Measurements from ENCODE around the gene NOTCH1.

NOTCH1 gene

GRCh38 chr9:136522314-136523237 is 23.3 kb downstream of the NOTCH1 start:
- Histone ChIP-seq H3K27me3 (ENCODE audit: insufficient read depth, low read length, poor library complexity) (no peaks in the 10 kb centered on the region), H3K79me1 (ENCODE audit: low read length) (peaks cover 2% of the 10 kb centered on the region), H3K4me3 (ENCODE audit: low read length) (no peak overlapping the region), H2BK15ac (replicated peaks; ENCODE audit: low read depth) (no peak overlapping the region), H3K27ac (ENCODE audit: low read depth, low read length) (no peak overlapping the region), H3K23ac (ENCODE audit: low read length) (no peak overlapping the region), H3K4me2 (ENCODE audit: low read length) (no peak overlapping the region), H3K4ac (ENCODE audit: low read depth, low read length) (no peak overlapping the region), H2AK5ac (ENCODE audit: low read length) (no peak overlapping the region), H3K36me3 (ENCODE audit: control insufficient read depth, insufficient read depth, low read length) (no peaks in the 10 kb centered on the region), H3K4me1 (ENCODE audit: control insufficient read depth, low read depth, low read length) (peaks cover 2% of the 10 kb centered on the region), H3K18ac (ENCODE audit: low read length) (no peak overlapping the region), H2BK120ac (ENCODE audit: low read depth, low read length) (no peak overlapping the region), H3K56ac (ENCODE audit: low read length) (no peak overlapping the region), H4K5ac (ENCODE audit: low read length) (no peak overlapping the region), H2BK5ac (ENCODE audit: low read length) (no peak overlapping the region), H3K79me2 (ENCODE audit: control insufficient read depth, insufficient read depth, low read length) (peaks cover 7% of the 10 kb centered on the region), H4K8ac (ENCODE audit: low read depth, low read length) (no peak overlapping the region), H3K9ac (ENCODE audit: low read length) (no peak overlapping the region)
- DNase-seq, result no peak
- WGBS (ENCODE audit: extremely low coverage, insufficient coverage, low lambda C conversion rate), result no CpG with 5 or more reads among the region's 59 CpGs

- no CpG with 5 or more reads among the region's 10 CpGs for WGBS (ENCODE audit: extremely low coverage, insufficient coverage, low lambda C conversion rate)
- Histone ChIP-seq H3K4me3 (ENCODE audit: low read length) (no peak overlapping the region), H3K27ac (ENCODE audit: low read depth, low read length) (no peak overlapping the region), H2BK15ac (replicated peaks; ENCODE audit: low read depth) (no peak overlapping the region), H2BK120ac (ENCODE audit: low read depth, low read length) (no peak overlapping the region), H3K4me2 (ENCODE audit: low read length) (no peak overlapping the region), H3K23ac (ENCODE audit: low read length) (no peak overlapping the region), H3K79me1 (ENCODE audit: low read length) (peaks cover 2% of the 10 kb centered on the region), H3K4me1 (ENCODE audit: control insufficient read depth, low read depth, low read length) (peaks cover 2% of the 10 kb centered on the region), H4K8ac (ENCODE audit: low read depth, low read length) (no peak overlapping the region), H3K79me2 (ENCODE audit: control insufficient read depth, insufficient read depth, low read length) (no peaks in the 10 kb centered on the region), H3K18ac (ENCODE audit: low read length) (no peak overlapping the region), H3K56ac (ENCODE audit: low read length) (no peak overlapping the region), H3K9ac (ENCODE audit: low read length) (no peak overlapping the region), H2BK5ac (ENCODE audit: low read length) (no peak overlapping the region), H3K4ac (ENCODE audit: low read depth, low read length) (no peak overlapping the region), H4K5ac (ENCODE audit: low read length) (no peak overlapping the region), H3K36me3 (ENCODE audit: control insufficient read depth, insufficient read depth, low read length) (no peaks in the 10 kb centered on the region), H3K27me3 (ENCODE audit: insufficient read depth, low read length, poor library complexity) (no peaks in the 10 kb centered on the region), H2AK5ac (ENCODE audit: low read length) (no peak overlapping the region)
- DNase-seq, result no peak
These were observed 24.3 kb downstream of the NOTCH1 start for GRCh38 chr9:136521537-136521936.

- no peak for DNase-seq
- Histone ChIP-seq H3K4ac (ENCODE audit: low read depth, low read length) (no peak overlapping the region), H3K27ac (ENCODE audit: low read depth, low read length) (no peak overlapping the region), H3K23ac (ENCODE audit: low read length) (no peak overlapping the region), H3K27me3 (ENCODE audit: insufficient read depth, low read length, poor library complexity) (no peaks in the 10 kb centered on the region), H3K56ac (ENCODE audit: low read length) (no peak overlapping the region), H2BK5ac (ENCODE audit: low read length) (no peak overlapping the region), H3K4me1 (ENCODE audit: control insufficient read depth, low read depth, low read length) (no peaks in the 10 kb centered on the region), H3K4me3 (ENCODE audit: low read length) (no peak overlapping the region), H3K36me3 (ENCODE audit: control insufficient read depth, insufficient read depth, low read length) (no peaks in the 10 kb centered on the region), H3K4me2 (ENCODE audit: low read length) (no peak overlapping the region), H2BK15ac (replicated peaks; ENCODE audit: low read depth) (no peak overlapping the region), H2BK120ac (ENCODE audit: low read depth, low read length) (no peak overlapping the region), H4K5ac (ENCODE audit: low read length) (no peak overlapping the region), H3K18ac (ENCODE audit: low read length) (no peak overlapping the region), H3K9ac (ENCODE audit: low read length) (no peak overlapping the region), H2AK5ac (ENCODE audit: low read length) (no peak overlapping the region), H4K8ac (ENCODE audit: low read depth, low read length) (no peak overlapping the region), H3K79me2 (ENCODE audit: control insufficient read depth, insufficient read depth, low read length) (no peaks in the 10 kb centered on the region), H3K79me1 (ENCODE audit: low read length) (peaks cover 2% of the 10 kb centered on the region)
- WGBS (ENCODE audit: extremely low coverage, insufficient coverage, low lambda C conversion rate), result no CpG with 5 or more reads among the region's 20 CpGs
These were observed 25.8 kb downstream of the NOTCH1 start for GRCh38 chr9:136520053-136520540.

GRCh38 chr9:136519263-136520052 is 26.4 kb downstream of the NOTCH1 start:
- H2BK120ac ChIP-seq (ENCODE audit: low read depth, low read length), result no peak overlapping the region
- H2AK5ac ChIP-seq (ENCODE audit: low read length), result no peak overlapping the region
- H3K9ac ChIP-seq (ENCODE audit: low read length), result no peak overlapping the region
- H3K4me1 ChIP-seq (ENCODE audit: control insufficient read depth, low read depth, low read length), result no peaks in the 10 kb centered on the region
- no peak overlapping the region for H3K27ac ChIP-seq (ENCODE audit: low read depth, low read length)
- no peak overlapping the region for H3K18ac ChIP-seq (ENCODE audit: low read length)
- H3K23ac ChIP-seq (ENCODE audit: low read length), result no peak overlapping the region
- H2BK5ac ChIP-seq (ENCODE audit: low read length), result no peak overlapping the region
- WGBS (ENCODE audit: extremely low coverage, insufficient coverage, low lambda C conversion rate), result no CpG with 5 or more reads among the region's 32 CpGs
- no peak overlapping the region for H3K4ac ChIP-seq (ENCODE audit: low read depth, low read length)
- no peak overlapping the region for H3K4me3 ChIP-seq (ENCODE audit: low read length)
- H3K56ac ChIP-seq (ENCODE audit: low read length), result no peak overlapping the region
- DNase-seq, result no peak
- H3K79me1 ChIP-seq (ENCODE audit: low read length), result no peaks in the 10 kb centered on the region
- no peak overlapping the region for H4K5ac ChIP-seq (ENCODE audit: low read length)
- H3K36me3 ChIP-seq (ENCODE audit: control insufficient read depth, insufficient read depth, low read length), result no peaks in the 10 kb centered on the region
- H3K4me2 ChIP-seq (ENCODE audit: low read length), result no peak overlapping the region
- H3K79me2 ChIP-seq (ENCODE audit: control insufficient read depth, insufficient read depth, low read length), result no peaks in the 10 kb centered on the region
- no peak overlapping the region for H4K8ac ChIP-seq (ENCODE audit: low read depth, low read length)
- no peak overlapping the region for H2BK15ac ChIP-seq (replicated peaks; ENCODE audit: low read depth)
- H3K27me3 ChIP-seq (ENCODE audit: insufficient read depth, low read length, poor library complexity), result no peaks in the 10 kb centered on the region

GRCh38 chr9:136518623-136519022 is 27.2 kb downstream of the NOTCH1 start:
- no peak overlapping the region for H3K23ac ChIP-seq (ENCODE audit: low read length)
- DNase-seq, result no peak
- H4K8ac ChIP-seq (ENCODE audit: low read depth, low read length), result no peak overlapping the region
- no peak overlapping the region for H3K4me2 ChIP-seq (ENCODE audit: low read length)
- no peak overlapping the region for H2BK120ac ChIP-seq (ENCODE audit: low read depth, low read length)
- no peak overlapping the region for H3K18ac ChIP-seq (ENCODE audit: low read length)
- no peaks in the 10 kb centered on the region for H3K79me2 ChIP-seq (ENCODE audit: control insufficient read depth, insufficient read depth, low read length)
- no peak overlapping the region for H3K56ac ChIP-seq (ENCODE audit: low read length)
- H3K27ac ChIP-seq (ENCODE audit: low read depth, low read length), result no peak overlapping the region
- WGBS (ENCODE audit: extremely low coverage, insufficient coverage, low lambda C conversion rate), result no CpG with 5 or more reads among the region's 18 CpGs
- H2AK5ac ChIP-seq (ENCODE audit: low read length), result no peak overlapping the region
- H3K4me3 ChIP-seq (ENCODE audit: low read length), result no peak overlapping the region
- no peak overlapping the region for H2BK5ac ChIP-seq (ENCODE audit: low read length)
- H3K27me3 ChIP-seq (ENCODE audit: insufficient read depth, low read length, poor library complexity), result no peaks in the 10 kb centered on the region
- H4K5ac ChIP-seq (ENCODE audit: low read length), result no peak overlapping the region
- H3K79me1 ChIP-seq (ENCODE audit: low read length), result no peaks in the 10 kb centered on the region
- no peaks in the 10 kb centered on the region for H3K36me3 ChIP-seq (ENCODE audit: control insufficient read depth, insufficient read depth, low read length)
- H2BK15ac ChIP-seq (replicated peaks; ENCODE audit: low read depth), result no peak overlapping the region
- H3K9ac ChIP-seq (ENCODE audit: low read length), result no peak overlapping the region
- H3K4me1 ChIP-seq (ENCODE audit: control insufficient read depth, low read depth, low read length), result no peaks in the 10 kb centered on the region
- no peak overlapping the region for H3K4ac ChIP-seq (ENCODE audit: low read depth, low read length)

Data from mesendoderm (in vitro differentiated cells).